IPS-NIHi7 (cell line): ENCODE measurements around the gene AKIRIN2.

ENCODE experiments used
- DNase-seq: peaks from one replicate; pipeline ENCODE4 v3.0.0; 2012; ENCODE audit warnings: mixed read lengths; ENCODE audit errors: extremely low spot score

Gene AKIRIN2

GRCh38 chr6:87701676-87702588 is at the start of gene AKIRIN2:
Gene AKIRIN2, minus strand, starts transcription at chr6:87702233. Its CDS starts 549 bp downstream, at chr6:87701684.
- DNase-seq = peak; percentile 90

- DNase-seq = no peak
Measured at GRCh38 chr6:87747646-87748045, 45.6 kb upstream of the AKIRIN2 start.

GRCh38 chr6:87745966-87746721 is 44.1 kb upstream of the AKIRIN2 start:
- no peak for DNase-seq

GRCh38 chr6:87743454-87743853 is 41.4 kb upstream of the AKIRIN2 start:
- no peak for DNase-seq

- DNase-seq = no peak
Measured at GRCh38 chr6:87742106-87742505, 40.1 kb upstream of the AKIRIN2 start.

- DNase-seq = no peak
Measured at GRCh38 chr6:87741001-87741650, 39.1 kb upstream of the AKIRIN2 start.

- DNase-seq = no peak
Measured at GRCh38 chr6:87738744-87739143, 36.7 kb upstream of the AKIRIN2 start.

- no peak for DNase-seq
Measured at GRCh38 chr6:87738000-87738399, 36.0 kb upstream of the AKIRIN2 start.

- DNase-seq = no peak
Measured at GRCh38 chr6:87736809-87737540, 34.9 kb upstream of the AKIRIN2 start.

GRCh38 chr6:87731818-87732661 is 30.0 kb upstream of the AKIRIN2 start:
- DNase-seq = no peak

- DNase-seq = no peak
Measured at GRCh38 chr6:87731080-87731479, 29.0 kb upstream of the AKIRIN2 start.

- DNase-seq = no peak
Measured at GRCh38 chr6:87729965-87730719, 28.1 kb upstream of the AKIRIN2 start.

- DNase-seq = no peak
Measured at GRCh38 chr6:87728706-87729105, 26.7 kb upstream of the AKIRIN2 start.

- no peak for DNase-seq
Measured at GRCh38 chr6:87724983-87725811, 23.2 kb upstream of the AKIRIN2 start.

- DNase-seq = peak; percentile 67
Measured at GRCh38 chr6:87723170-87724078, 21.4 kb upstream of the AKIRIN2 start.

GRCh38 chr6:87722540-87723169 is 20.6 kb upstream of the AKIRIN2 start:
- DNase-seq = no peak

GRCh38 chr6:87721311-87721710 is 19.3 kb upstream of the AKIRIN2 start:
- DNase-seq = no peak
